Prostate gland (tissue), 2 donors: Measurements from ENCODE around the gene CGB3.

ENCODE experiments used
- CTCF ChIP-seq, 4 experiments: fragments of 200-600 bp in 2 of 4; fragments of 450-650 bp in 2 of 4; sonication (generic) in 2 of 4; IDR thresholded peaks; 1 replicate in 3 of 4; 2 replicates in 1 of 4; pipeline ENCODE4 v1.5.1; 2016 to 2019; ENCODE audit warnings: antibody characterized with exemption in 4 of 4, mild to moderate bottlenecking in 2 of 4, moderate library complexity in 2 of 4
- POLR2A ChIP-seq: fragments of 450-650 bp; IDR thresholded peaks from one replicate; pipeline ENCODE4 v1.6.1; 2016; ENCODE audit warnings: antibody characterized with exemption, mild to moderate bottlenecking

- TF ChIP-seq POLR2A: no peak
- no peak for TF ChIP-seq CTCF (IDR thresholded peaks at IDR 0.05)
Measured at GRCh38 chr19:49067554-49067953, 43.4 kb upstream of the CGB3 start.
